Lung (tissue), 12 donors: ENCODE results near the gene SETD2. TPM values are rescaled to one million over a fixed set of nuclear protein-coding genes. Genes with fewer than 3 reads are reported as not detected.
"Not testable (repeated sequence)": the region's sequence is repeated elsewhere in the genome, so short reads cannot be mapped to it uniquely, and the experiment has no call there.

ENCODE experiments used
- ATAC-seq: fragments of 200-7000 bp; cut with Tn5 transposase; one replicate; pipeline ENCODE4 v1.9.1; 2020; ENCODE audit warnings: moderate number of reproducible peaks; ENCODE audit not compliant: insufficient read depth, low FRiP score
- DNase-seq, 3 donors: peaks; one replicate each; pipeline ENCODE4 v3.0.0-alpha.2; 2013 to 2017
- H3K27ac ChIP-seq, 2 donors: one replicate each; pipeline ENCODE4 v1.5.1; 2013; ENCODE audit warnings: mild to moderate bottlenecking in 2 of 2, moderate library complexity in 2 of 2, control low read depth in 1 of 2, inconsistent platforms in 1 of 2, low read depth in 1 of 2, low read length in 1 of 2
- H3K27me3 ChIP-seq, 3 donors: one replicate each; pipeline ENCODE4 v1.5.1; 2013; ENCODE audit warnings: low read length in 2 of 3; ENCODE audit not compliant: control insufficient read depth in 3 of 3, insufficient read depth in 3 of 3
- H3K36me3 ChIP-seq, 4 donors: one replicate each; pipeline ENCODE4 v1.5.1; 2013; ENCODE audit warnings: low read length in 4 of 4, mild to moderate bottlenecking in 1 of 4, moderate library complexity in 1 of 4; ENCODE audit not compliant: control insufficient read depth in 4 of 4, insufficient read depth in 4 of 4
- H3K4me1 ChIP-seq, 5 donors: one replicate each; pipeline ENCODE4 v1.5.1; 2013; ENCODE audit warnings: low read length in 5 of 5, mild to moderate bottlenecking in 2 of 5, moderate library complexity in 1 of 5; ENCODE audit not compliant: control insufficient read depth in 5 of 5, insufficient read depth in 5 of 5
- H3K4me3 ChIP-seq: one replicate; pipeline ENCODE4 v1.5.1; 2013; ENCODE audit warnings: mild to moderate bottlenecking, control low read depth, moderate library complexity
- H3K9ac ChIP-seq, 2 donors: one replicate each; pipeline ENCODE4 v1.5.1; 2013; ENCODE audit warnings: low read length in 2 of 2, control low read depth in 1 of 2; ENCODE audit not compliant: insufficient read depth in 1 of 2
- H3K9me3 ChIP-seq, 4 donors: one replicate each; pipeline ENCODE4 v1.5.1; 2013; ENCODE audit warnings: low read length in 3 of 4, mild to moderate bottlenecking in 1 of 4, moderate library complexity in 1 of 4; ENCODE audit not compliant: control insufficient read depth in 4 of 4, insufficient read depth in 3 of 4
- CTCF ChIP-seq: IDR thresholded peaks from 2 replicates; pipeline ENCODE4 v1.5.1; 2012; ENCODE audit warnings: mild to moderate bottlenecking; ENCODE audit errors: control extremely low read depth, extremely low read depth
- WGBS, 2 donors: extraction: QIAGEN DNeasy Blood & Tissue Kit; methylation state at CpG; one replicate each; pipeline ENCODE4 v1.1.7; 2013; 5-methylcytosine and 5-hydroxymethylcytosine counted together
- polyA plus RNA-seq, 2 donors: library from polyadenylated mRNA; stranded (reverse); fragments of 200-250 nt; gene quantifications; one replicate each; pipeline ENCODE4 v1.2.1, GENCODE V29; 2013
- total RNA-seq, 2 donors: library from RNA; depleted of rRNA in 1 of 2; stranded (reverse); fragments of >200 nt in 1 of 2; gene quantifications; one replicate each; pipeline ENCODE4 v1.2.1, GENCODE V29; 2014 to 2021
- donor health status: control.
- donor health status: control.
- donor health status: Bipolar disorder and iron deficiency.
- donor health status: healthy.
- donor health status: DM: yes; HTN: yes; CAD: no.

SETD2 gene
- total and polyA plus RNA-seq, 4 donors = 10.4 to 107 (median 25.0) TPM

GRCh38 chr3:47143068-47143467 is 20.8 kb downstream of the SETD2 start:
- 94 to 95% methylated on average over 5 of the region's 5 CpGs for WGBS, 2 donors
- H3K4me1 ChIP-seq = peaks cover 0 to 13% (median 5%) of the 10 kb centered on the region in 5 donors

GRCh38 chr3:47142536-47142935 is 21.4 kb downstream of the SETD2 start:
- not testable (repeated sequence) for DNase-seq, H3K27me3 ChIP-seq, H3K4me3 ChIP-seq, H3K9me3 ChIP-seq, ATAC-seq, H3K9ac ChIP-seq, H3K27ac ChIP-seq, H3K36me3 ChIP-seq
- WGBS, 2 donors = 66 to 80% methylated on average over 7 of the region's 7 CpGs
- peaks cover 0 to 13% (median 5%) of the 10 kb centered on the region in 5 donors for H3K4me1 ChIP-seq

More at GRCh38 chr3:47143068-47143467, 20.8 kb downstream of the SETD2 start:
- no peak overlapping the region for H3K9ac ChIP-seq
- ATAC-seq = no peak
- H3K36me3 ChIP-seq = no peaks in the 10 kb centered on the region
- TF ChIP-seq CTCF = no peak
- no peaks in the 10 kb centered on the region for H3K27me3 ChIP-seq
- H3K27ac ChIP-seq = no peak overlapping the region
- no peak for DNase-seq
- H3K9me3 ChIP-seq = no peaks in the 10 kb centered on the region
- no peak overlapping the region for H3K4me3 ChIP-seq

GRCh38 chr3:47140973-47141461 is 22.9 kb downstream of the SETD2 start:
- H3K4me1 ChIP-seq = peaks cover 0 to 11% (median 5%) of the 10 kb centered on the region in 5 donors
- not testable (repeated sequence) for H3K36me3 ChIP-seq, H3K27me3 ChIP-seq, H3K9me3 ChIP-seq, H3K4me3 ChIP-seq, DNase-seq, ATAC-seq, H3K27ac ChIP-seq, H3K9ac ChIP-seq
- WGBS, 2 donors = 73 to 80% methylated on average over 3 of the region's 3 CpGs

GRCh38 chr3:47140553-47140952 is 23.4 kb downstream of the SETD2 start:
- H3K4me1 ChIP-seq = peaks cover 0 to 13% (median 5%) of the 10 kb centered on the region in 5 donors
- not testable (repeated sequence) for H3K4me3 ChIP-seq, H3K36me3 ChIP-seq, DNase-seq, H3K9ac ChIP-seq, ATAC-seq, H3K9me3 ChIP-seq, H3K27me3 ChIP-seq, H3K27ac ChIP-seq
- WGBS, 2 donors = 77 to 83% methylated on average over 7 of the region's 7 CpGs

- Histone ChIP-seq H3K27ac (no peak overlapping the region), H3K27me3 (no peaks in the 10 kb centered on the region), H3K4me1 (peaks cover 0 to 16% (median 2%) of the 10 kb centered on the region in 5 donors), H3K4me3 (no peak overlapping the region), H3K36me3 (no peaks in the 10 kb centered on the region), H3K9me3 (no peaks in the 10 kb centered on the region), H3K9ac (no peak overlapping the region)
- no peak for ATAC-seq
- TF ChIP-seq CTCF = no peak
- 71 to 78% methylated on average over 3 of the region's 3 CpGs for WGBS, 2 donors
- no peak for DNase-seq
These were observed 29.6 kb downstream of the SETD2 start for GRCh38 chr3:47134311-47134710.
